ENCODE results near the gene ARSG.
"Not testable (repeated sequence)": the region's sequence is repeated elsewhere in the genome, so short reads cannot be mapped to it uniquely, and the experiment has no call there.

The ARSG gene

GRCh38 chr17:68307443-68307842, 16.1 kb downstream of the ARSG start:
- no peak for DNase-seq

GRCh38 chr17:68308486-68308885, 17.2 kb downstream of the ARSG start:
- DNase-seq = not testable (repeated sequence)

- not testable (repeated sequence) for DNase-seq
Measured at GRCh38 chr17:68309066-68309670, 17.9 kb downstream of the ARSG start.

GRCh38 chr17:68310152-68310551, 18.9 kb downstream of the ARSG start:
- peak; percentile 22 for DNase-seq

GRCh38 chr17:68314916-68315535, 23.7 kb downstream of the ARSG start:
- no peak for DNase-seq

- no peak for DNase-seq
Measured at GRCh38 chr17:68315930-68316329, 24.6 kb downstream of the ARSG start.

- DNase-seq = no peak
Measured at GRCh38 chr17:68317458-68317857, 26.2 kb downstream of the ARSG start.

GRCh38 chr17:68318103-68318991, 27.1 kb downstream of the ARSG start:
- DNase-seq = no peak

GRCh38 chr17:68319410-68320162, 28.3 kb downstream of the ARSG start:
- DNase-seq = no peak

GRCh38 chr17:68320311-68320865, 29.1 kb downstream of the ARSG start:
- no peak for DNase-seq

GRCh38 chr17:68320943-68321555, 29.8 kb downstream of the ARSG start:
- no peak for DNase-seq

GRCh38 chr17:68321556-68321954, 30.3 kb downstream of the ARSG start:
- DNase-seq = no peak

GRCh38 chr17:68322630-68323029, 31.3 kb downstream of the ARSG start:
- DNase-seq = no peak

GRCh38 chr17:68324114-68324513, 32.8 kb downstream of the ARSG start:
- DNase-seq = no peak

- no peak for DNase-seq
Measured at GRCh38 chr17:68324654-68325336, 33.5 kb downstream of the ARSG start.

- DNase-seq = no peak
Measured at GRCh38 chr17:68325961-68326360, 34.7 kb downstream of the ARSG start.

GRCh38 chr17:68326681-68327080, 35.4 kb downstream of the ARSG start:
- no peak for DNase-seq

GRCh38 chr17:68327823-68328557, 36.7 kb downstream of the ARSG start:
- no peak for DNase-seq

- DNase-seq = no peak
Measured at GRCh38 chr17:68328676-68329075, 37.4 kb downstream of the ARSG start.

- DNase-seq = no peak
Measured at GRCh38 chr17:68329331-68329730, 38.0 kb downstream of the ARSG start.

GRCh38 chr17:68331932-68332331, 40.6 kb downstream of the ARSG start:
- DNase-seq = not testable (repeated sequence)
